ENCODE results near the gene FDXR.

Gene FDXR

DNA sequence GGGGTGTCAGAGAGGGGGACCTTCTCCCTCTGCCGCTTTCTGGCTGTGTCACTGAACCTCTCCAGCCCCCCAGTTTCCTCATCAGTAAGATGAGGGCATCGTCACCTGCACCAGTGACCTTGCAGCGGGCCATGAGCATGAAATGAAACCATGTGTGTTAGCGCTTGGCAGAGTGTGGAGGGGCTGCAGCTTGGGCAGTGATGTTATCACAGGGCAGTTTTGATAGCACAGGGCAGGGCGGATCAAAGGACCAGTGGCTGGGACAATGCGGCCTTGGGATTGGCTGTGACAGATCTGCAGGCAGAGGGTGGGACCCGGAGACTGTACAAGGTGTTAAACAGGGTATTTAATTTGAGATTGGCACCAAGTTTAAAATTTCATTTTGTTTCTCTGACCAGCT is 57.7 kb downstream of the FDXR start:
- DNase-seq (ENCODE audit: low read depth): no peak
- TF ChIP-seq, protein P1, sequence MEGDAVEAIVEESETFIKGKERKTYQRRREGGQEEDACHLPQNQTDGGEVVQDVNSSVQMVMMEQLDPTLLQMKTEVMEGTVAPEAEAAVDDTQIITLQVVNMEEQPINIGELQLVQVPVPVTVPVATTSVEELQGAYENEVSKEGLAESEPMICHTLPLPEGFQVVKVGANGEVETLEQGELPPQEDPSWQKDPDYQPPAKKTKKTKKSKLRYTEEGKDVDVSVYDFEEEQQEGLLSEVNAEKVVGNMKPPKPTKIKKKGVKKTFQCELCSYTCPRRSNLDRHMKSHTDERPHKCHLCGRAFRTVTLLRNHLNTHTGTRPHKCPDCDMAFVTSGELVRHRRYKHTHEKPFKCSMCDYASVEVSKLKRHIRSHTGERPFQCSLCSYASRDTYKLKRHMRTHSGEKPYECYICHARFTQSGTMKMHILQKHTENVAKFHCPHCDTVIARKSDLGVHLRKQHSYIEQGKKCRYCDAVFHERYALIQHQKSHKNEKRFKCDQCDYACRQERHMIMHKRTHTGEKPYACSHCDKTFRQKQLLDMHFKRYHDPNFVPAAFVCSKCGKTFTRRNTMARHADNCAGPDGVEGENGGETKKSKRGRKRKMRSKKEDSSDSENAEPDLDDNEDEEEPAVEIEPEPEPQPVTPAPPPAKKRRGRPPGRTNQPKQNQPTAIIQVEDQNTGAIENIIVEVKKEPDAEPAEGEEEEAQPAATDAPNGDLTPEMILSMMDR (IDR thresholded peaks at IDR 0.05; ENCODE audit: insufficient read depth, low read depth, low read length, missing control alignments): no peak

DNA sequence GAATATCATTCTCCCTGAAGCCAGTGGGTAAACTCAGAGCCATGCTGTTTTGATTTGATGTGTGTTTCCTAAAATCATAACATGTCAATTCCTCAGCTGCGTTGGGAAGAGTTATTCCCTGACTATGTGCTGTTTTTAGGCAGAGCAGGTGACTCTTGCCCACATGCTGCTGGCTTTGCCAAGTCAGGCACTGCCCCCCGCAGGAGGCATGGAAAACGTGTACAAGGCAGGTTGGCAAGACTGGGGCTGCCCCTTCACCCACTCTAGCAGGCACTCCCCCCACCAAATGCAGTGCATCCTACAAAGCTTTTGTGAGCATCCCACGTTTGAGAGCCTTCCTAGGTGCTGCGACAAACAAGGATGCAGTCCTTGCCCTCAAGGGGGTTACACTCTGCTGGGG is 58.3 kb downstream of the FDXR start:
- no peak overlapping the region for H3K4me3 ChIP-seq (ENCODE audit: low read depth, low read length)
- TF ChIP-seq, protein P1 (IDR thresholded peaks at IDR 0.05; ENCODE audit: insufficient read depth, low read depth, low read length, missing control alignments): no peak
- DNase-seq (ENCODE audit: low read depth): no peak

More for the DNA sequence above, 57.7 kb downstream of the FDXR start:
- no peak overlapping the region for H3K4me3 ChIP-seq (ENCODE audit: low read depth, low read length)

Data from GM12865 (cell line).